Lower leg skin (tissue), 4 donors: ENCODE results near the gene MFF. TPM values are rescaled to one million over a fixed set of nuclear protein-coding genes. Genes with fewer than 3 reads are reported as not detected.

ENCODE experiments used
- DNase-seq, 2 donors: peaks; one replicate each; pipeline ENCODE4 v3.0.0-alpha.2; 2019; ENCODE audit warnings: low spot score in 2 of 2
- H3K4me3 ChIP-seq: fragments of 200-600 bp; sonication (generic); 2 replicates; pipeline ENCODE4 v1.5.1; 2017; ENCODE audit warnings: mild to moderate bottlenecking, low read depth; ENCODE audit not compliant: poor library complexity, severe bottlenecking
- CTCF ChIP-seq, 3 donors: fragments of 450-650 bp; IDR thresholded peaks; one replicate each; pipeline ENCODE4 v1.5.1; 2016; ENCODE audit warnings: antibody characterized with exemption in 3 of 3, mild to moderate bottlenecking in 3 of 3, moderate library complexity in 2 of 3
- POLR2A ChIP-seq, 2 donors: fragments of 450-650 bp; IDR thresholded peaks; one replicate each; pipeline ENCODE4 v1.6.1; 2016 to 2017; ENCODE audit warnings: antibody characterized with exemption in 2 of 2, mild to moderate bottlenecking in 1 of 2, moderate library complexity in 1 of 2
- WGBS, 2 donors: methylation state at CpG; one replicate each; pipeline ENCODE4 v1.1.5; 2018; 5-methylcytosine and 5-hydroxymethylcytosine counted together
- intact Hi-C: fragments of 100-400 bp; cut with DNase I; formaldehyde crosslinking; loops from one replicate; pipeline ENCODE4 v1.15.0; 2023; ENCODE audit warnings: low total_unique reads
- total RNA-seq, 4 donors: library from RNA; depleted of rRNA; stranded (reverse); fragments of >200 nt; gene quantifications; one replicate each; pipeline ENCODE4 v1.1.0, GENCODE V29; 2016

Gene MFF
- total RNA-seq, 4 donors from 2014 or later, result 76.6 to 105 (median 83.3) TPM

GRCh38 chr2:227337442-227337841, 12.4 kb downstream of the MFF start:
- 89 to 100% methylated on average over 2 of the region's 2 CpGs for WGBS, 2 donors
- intact Hi-C loops, result no loop called here
- DNase-seq, result no peak
- H3K4me3 ChIP-seq, result no peak overlapping the region
- TF ChIP-seq POLR2A (IDR thresholded peaks at IDR 0.05) (no peak), CTCF (IDR thresholded peaks at IDR 0.05) (no peak)

- WGBS, 2 donors, result 95% methylated on average over 2 of the region's 2 CpGs
- TF ChIP-seq POLR2A (IDR thresholded peaks at IDR 0.05), result no peak
- no peak for TF ChIP-seq CTCF (IDR thresholded peaks at IDR 0.05)
- no peak overlapping the region for H3K4me3 ChIP-seq
- intact Hi-C loops, result no loop called here
- DNase-seq, result no peak
These were observed 14.1 kb downstream of the MFF start for GRCh38 chr2:227339098-227339599.

- WGBS, 2 donors, result 76 to 77% methylated on average over 6 of the region's 6 CpGs
- TF ChIP-seq POLR2A (IDR thresholded peaks at IDR 0.05) (no peak), CTCF (IDR thresholded peaks at IDR 0.05) (no peak)
- no peak overlapping the region for H3K4me3 ChIP-seq
- intact Hi-C loops, result no loop called here
- no peak for DNase-seq
These were observed 15.1 kb downstream of the MFF start for GRCh38 chr2:227340106-227340505.

- H3K4me3 ChIP-seq, result no peak overlapping the region
- 81 to 89% methylated on average over 2 of the region's 2 CpGs for WGBS, 2 donors
- TF ChIP-seq POLR2A (IDR thresholded peaks at IDR 0.05) (no peak), CTCF (IDR thresholded peaks at IDR 0.05) (no peak)
- no peak for DNase-seq
- intact Hi-C loops, result no loop called here
These were observed 16.5 kb downstream of the MFF start for GRCh38 chr2:227341553-227341952.

- no peak for DNase-seq
- H3K4me3 ChIP-seq, result no peak overlapping the region
- WGBS, 2 donors, result 84 to 86% methylated on average over 2 of the region's 2 CpGs
- no peak for TF ChIP-seq POLR2A (IDR thresholded peaks at IDR 0.05)
- TF ChIP-seq CTCF (IDR thresholded peaks at IDR 0.05), result no peak
- intact Hi-C loops, result no loop called here
These were observed 19.2 kb downstream of the MFF start for GRCh38 chr2:227344231-227344630.

GRCh38 chr2:227347117-227347516, 22.1 kb downstream of the MFF start:
- TF ChIP-seq POLR2A (IDR thresholded peaks at IDR 0.05) (no peak), CTCF (IDR thresholded peaks at IDR 0.05) (no peak)
- DNase-seq, result no peak
- intact Hi-C loops, result no loop called here
- no peak overlapping the region for H3K4me3 ChIP-seq
- 89 to 90% methylated on average over 7 of the region's 7 CpGs for WGBS, 2 donors
